H9 (cell line): ENCODE measurements around the gene PCDH9. TPM values are rescaled to one million over a fixed set of nuclear protein-coding genes. Genes with fewer than 3 reads are reported as not detected.

Experiments used
- DNase-seq: peaks from one replicate; pipeline ENCODE4 v3.0.0-alpha.2; 2017
- H2AFZ ChIP-seq: one replicate; pipeline ENCODE4 v1.6.1; 2013; ENCODE audit warnings: mild to moderate bottlenecking, low read length, control low read depth, moderate library complexity
- H2AK5ac ChIP-seq: 2 replicates; pipeline ENCODE4 v1.6.1; 2013; ENCODE audit warnings: low read length, control low read depth, mixed read lengths; ENCODE audit not compliant: insufficient read length
- H2BK120ac ChIP-seq: one replicate; pipeline ENCODE4 v1.6.1; 2013; ENCODE audit warnings: low read depth, mild to moderate bottlenecking, low read length, control low read depth, inconsistent platforms; ENCODE audit not compliant: poor library complexity, severe bottlenecking
- H2BK12ac ChIP-seq: 2 replicates; pipeline ENCODE4 v1.6.1; 2013; ENCODE audit warnings: low read length, control low read depth, mixed read lengths, low read depth; ENCODE audit not compliant: insufficient read length
- H2BK15ac ChIP-seq: 2 replicates; pipeline ENCODE4 v1.6.1; 2013; ENCODE audit warnings: low read depth, low read length, control low read depth
- H2BK20ac ChIP-seq: one replicate; pipeline ENCODE4 v1.6.1; 2013; ENCODE audit warnings: low read depth, mild to moderate bottlenecking, low read length, control low read depth, inconsistent platforms; ENCODE audit not compliant: poor library complexity, severe bottlenecking
- H2BK5ac ChIP-seq: 2 replicates; pipeline ENCODE4 v1.6.1; 2013; ENCODE audit warnings: low read length, control low read depth, mixed read lengths; ENCODE audit not compliant: insufficient read length
- H3K14ac ChIP-seq: 2 replicates; pipeline ENCODE4 v1.6.1; 2013; ENCODE audit warnings: low read length, control low read depth; ENCODE audit not compliant: insufficient read depth
- H3K18ac ChIP-seq: 2 replicates; pipeline ENCODE4 v1.6.1; 2013; ENCODE audit warnings: low read depth, mild to moderate bottlenecking, mixed read lengths, low read length, control low read depth; ENCODE audit not compliant: insufficient read length
- H3K23ac ChIP-seq: 2 replicates; pipeline ENCODE4 v1.6.1; 2013; ENCODE audit warnings: low read length, control low read depth, mixed read lengths, low read depth; ENCODE audit not compliant: insufficient read length
- H3K23me2 ChIP-seq: 2 replicates; pipeline ENCODE4 v1.6.1; 2013; ENCODE audit warnings: low read depth, mild to moderate bottlenecking, mixed read lengths, low read length, control low read depth; ENCODE audit not compliant: insufficient read length, poor library complexity, severe bottlenecking
- H3K27ac ChIP-seq: 2 replicates; pipeline ENCODE4 v1.5.1; 2013; ENCODE audit warnings: low read length, control low read depth, mixed read lengths, low read depth; ENCODE audit not compliant: insufficient read length
- H3K27me3 ChIP-seq: 2 replicates; pipeline ENCODE4 v1.6.1; 2013; ENCODE audit warnings: low read length, control low read depth, inconsistent platforms; ENCODE audit not compliant: insufficient read depth
- H3K4ac ChIP-seq: 2 replicates; pipeline ENCODE4 v1.6.1; 2013; ENCODE audit warnings: low read depth, mild to moderate bottlenecking, control low read depth, inconsistent platforms, low read length, moderate library complexity
- H3K4me1 ChIP-seq: 2 replicates; pipeline ENCODE4 v1.6.1; 2013; ENCODE audit warnings: low read length, control low read depth, inconsistent platforms; ENCODE audit not compliant: insufficient read depth
- H3K4me2 ChIP-seq: 2 replicates; pipeline ENCODE4 v1.6.1; 2013; ENCODE audit warnings: low read length, control low read depth, mixed read lengths; ENCODE audit not compliant: insufficient read length, insufficient read depth
- H3K56ac ChIP-seq: 2 replicates; pipeline ENCODE4 v1.6.1; 2013; ENCODE audit warnings: low read depth, mild to moderate bottlenecking, mixed read lengths, low read length, control low read depth; ENCODE audit not compliant: insufficient read length
- H3K79me1 ChIP-seq: 2 replicates; pipeline ENCODE4 v1.6.1; 2013; ENCODE audit warnings: low read depth, mild to moderate bottlenecking, moderate library complexity, low read length, control low read depth, inconsistent platforms; ENCODE audit not compliant: insufficient read depth, poor library complexity, severe bottlenecking
- H3K79me2 ChIP-seq: 2 replicates; pipeline ENCODE4 v1.6.1; 2013; ENCODE audit warnings: low read length, control low read depth, inconsistent platforms; ENCODE audit not compliant: insufficient read depth
- H3K9ac ChIP-seq: 2 replicates; pipeline ENCODE4 v1.6.1; 2013; ENCODE audit warnings: low read length, control low read depth, mixed read lengths; ENCODE audit not compliant: insufficient read length; ENCODE audit errors: extremely low read depth
- H3K9me3 ChIP-seq: one replicate; pipeline ENCODE4 v1.6.1; 2013; ENCODE audit warnings: low read depth, low read length, inconsistent platforms; ENCODE audit not compliant: control insufficient read depth
- H3T11ph ChIP-seq: one replicate; pipeline ENCODE4 v1.6.1; 2013; ENCODE audit warnings: mild to moderate bottlenecking, low read length, control low read depth, inconsistent platforms
- H4K20me1 ChIP-seq: one replicate; pipeline ENCODE4 v1.6.1; 2013; ENCODE audit not compliant: control insufficient read depth, insufficient read length, insufficient read depth
- H4K5ac ChIP-seq: 2 replicates; pipeline ENCODE4 v1.6.1; 2013; ENCODE audit warnings: low read depth, mild to moderate bottlenecking, mixed read lengths, low read length, control low read depth; ENCODE audit not compliant: insufficient read length
- H4K8ac ChIP-seq: replicated peaks from 2 replicates; pipeline ENCODE4 v1.6.1; 2013; ENCODE audit warnings: low read length, control low read depth, mixed read lengths, low read depth; ENCODE audit not compliant: insufficient read length
- H4K91ac ChIP-seq: 2 replicates; pipeline ENCODE4 v1.6.1; 2013; ENCODE audit warnings: low read depth, mild to moderate bottlenecking, moderate library complexity, mixed read lengths, low read length, control low read depth; ENCODE audit not compliant: insufficient read length
- H3K27ac Mint-ChIP-seq, 3 experiments: 2 replicates in 2 of 3; 3 replicates in 1 of 3; pipeline ENCODE4 v1.8.0; 2020 to 2021; ENCODE audit warnings: mixed read lengths in 3 of 3, mild to moderate bottlenecking in 1 of 3, moderate library complexity in 1 of 3
- H3K27me3 Mint-ChIP-seq: 2 replicates; pipeline ENCODE4 v1.8.0; 2021; ENCODE audit warnings: low read depth, mild to moderate bottlenecking, moderate library complexity, mixed read lengths
- H3K36me3 Mint-ChIP-seq, 3 experiments: 2 replicates in 2 of 3; 3 replicates in 1 of 3; pipeline ENCODE4 v1.8.0; 2020 to 2021; ENCODE audit warnings: low read depth in 3 of 3, mixed read lengths in 3 of 3; ENCODE audit not compliant: insufficient read depth in 1 of 3
- H3K4me1 Mint-ChIP-seq, 2 experiments: 2 replicates each; pipeline ENCODE4 v1.8.0; 2020; ENCODE audit warnings: mixed read lengths in 2 of 2
- H3K4me3 Mint-ChIP-seq, 2 experiments: 2 replicates in 1 of 2; 3 replicates in 1 of 2; pipeline ENCODE4 v1.8.0; 2020 to 2021; ENCODE audit warnings: mild to moderate bottlenecking in 2 of 2, mixed read lengths in 2 of 2, moderate library complexity in 1 of 2
- H3K9me3 Mint-ChIP-seq, 2 experiments: 2 replicates in 1 of 2; 3 replicates in 1 of 2; pipeline ENCODE4 v1.8.0; 2020; ENCODE audit warnings: mild to moderate bottlenecking in 2 of 2, mixed read lengths in 2 of 2, moderate library complexity in 1 of 2
- WGBS: extraction: QIAGEN DNeasy Blood & Tissue Kit; methylation state at CpG from one replicate; pipeline ENCODE4 v1.1.7; 2013; ENCODE audit warnings: missing lambda C conversion rate, low lambda C conversion rate, mixed read lengths; ENCODE audit not compliant: insufficient read length; ENCODE audit errors: extremely low coverage; 5-methylcytosine and 5-hydroxymethylcytosine counted together
- total RNA-seq: library from RNA; stranded (reverse); gene quantifications from 2 replicates; pipeline ENCODE4 v1.2.1, GENCODE V29; 2021
- TF ChIP-seq, protein P1 (sequence below): fragments of 200-600 bp; sonication (generic); conservative IDR thresholded peaks from 3 replicates; pipeline ENCODE4 v1.8.0; 2021; ENCODE audit warnings: antibody characterized with exemption, mild to moderate bottlenecking

The PCDH9 gene
- total RNA-seq, 1 experiment from 2014 or later: 0.11 TPM

DNA sequence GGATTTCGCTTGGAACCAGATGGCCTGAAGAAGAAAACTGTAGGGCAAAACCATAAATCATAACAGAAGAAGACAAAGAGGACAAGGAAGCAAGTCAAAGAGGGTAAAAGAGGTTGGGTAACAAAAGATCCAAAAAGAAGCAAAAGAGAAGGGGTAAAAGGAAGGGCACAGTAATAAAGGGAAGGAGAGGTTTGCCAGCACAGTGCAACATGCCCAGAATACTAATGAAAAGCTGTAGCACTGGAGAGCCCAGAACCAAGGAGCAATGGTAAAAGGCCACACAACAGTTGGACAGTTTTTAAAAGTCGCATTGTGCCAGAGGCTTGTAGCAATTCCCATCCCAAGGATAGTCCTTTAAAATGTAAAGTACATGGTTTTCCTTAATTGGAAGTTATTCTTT is 506.6 kb downstream of the PCDH9 start:
- Histone ChIP-seq H3K4me2 (no peak overlapping the region), H3K27me3 (no peaks in the 10 kb centered on the region), H3K56ac (no peak overlapping the region), H3K79me2 (no peaks in the 10 kb centered on the region), H2BK20ac (no peak overlapping the region), H3K4ac (no peak overlapping the region), H2BK5ac (no peak overlapping the region), H4K91ac (no peak overlapping the region), H3K4me1 (no peaks in the 10 kb centered on the region), H2AK5ac (no peak overlapping the region), H3T11ph (no peak overlapping the region), H3K18ac (no peak overlapping the region), H3K9me3 (no peaks in the 10 kb centered on the region), H4K8ac (no peak overlapping the region), H4K5ac (no peak overlapping the region), H3K27ac (no peak overlapping the region), H2BK12ac (no peak overlapping the region), H3K23me2 (no peaks in the 10 kb centered on the region), H3K9ac (no peak overlapping the region), H2BK120ac (no peak overlapping the region), H4K20me1 (no peaks in the 10 kb centered on the region), H3K14ac (no peak overlapping the region; the same call in 1 of the 2 replicates), H3K79me1 (no peaks in the 10 kb centered on the region), H2BK15ac (no peak overlapping the region), H2AFZ (no peak overlapping the region), H3K23ac (no peak overlapping the region)
- no peak overlapping the region for H3K27ac Mint-ChIP-seq
- H3K27me3 Mint-ChIP-seq: no peaks in the 10 kb centered on the region
- DNase-seq: no peak
- WGBS: no CpG with 5 or more reads among the region's 2 CpGs
- peaks cover 0 to 3% of the 10 kb centered on the region in 2 experiments; a peak in 1 of 4 replicates for H3K4me1 Mint-ChIP-seq
- no peak overlapping the region for H3K4me3 Mint-ChIP-seq
- H3K36me3 Mint-ChIP-seq: no peaks in the 10 kb centered on the region
- no peaks in the 10 kb centered on the region for H3K9me3 Mint-ChIP-seq
- TF ChIP-seq, protein P1, sequence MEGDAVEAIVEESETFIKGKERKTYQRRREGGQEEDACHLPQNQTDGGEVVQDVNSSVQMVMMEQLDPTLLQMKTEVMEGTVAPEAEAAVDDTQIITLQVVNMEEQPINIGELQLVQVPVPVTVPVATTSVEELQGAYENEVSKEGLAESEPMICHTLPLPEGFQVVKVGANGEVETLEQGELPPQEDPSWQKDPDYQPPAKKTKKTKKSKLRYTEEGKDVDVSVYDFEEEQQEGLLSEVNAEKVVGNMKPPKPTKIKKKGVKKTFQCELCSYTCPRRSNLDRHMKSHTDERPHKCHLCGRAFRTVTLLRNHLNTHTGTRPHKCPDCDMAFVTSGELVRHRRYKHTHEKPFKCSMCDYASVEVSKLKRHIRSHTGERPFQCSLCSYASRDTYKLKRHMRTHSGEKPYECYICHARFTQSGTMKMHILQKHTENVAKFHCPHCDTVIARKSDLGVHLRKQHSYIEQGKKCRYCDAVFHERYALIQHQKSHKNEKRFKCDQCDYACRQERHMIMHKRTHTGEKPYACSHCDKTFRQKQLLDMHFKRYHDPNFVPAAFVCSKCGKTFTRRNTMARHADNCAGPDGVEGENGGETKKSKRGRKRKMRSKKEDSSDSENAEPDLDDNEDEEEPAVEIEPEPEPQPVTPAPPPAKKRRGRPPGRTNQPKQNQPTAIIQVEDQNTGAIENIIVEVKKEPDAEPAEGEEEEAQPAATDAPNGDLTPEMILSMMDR: no peak
